Fibroblast of skin of left biceps (primary cell): ENCODE results near the gene VWA3A.
A peak's percentile ranks its signal among the peaks of the same experiment; 100 is the strongest.
"Not testable (repeated sequence)": the region's sequence is repeated elsewhere in the genome, so short reads cannot be mapped to it uniquely, and the experiment has no call there.

Source experiments
- DNase-seq, 2 experiments: peaks; one replicate each; pipeline ENCODE4 v3.0.0-alpha.2; 2013; ENCODE audit warnings: low read depth in 2 of 2

VWA3A gene

GRCh38 chr16:22089910-22090309 is 2.4 kb upstream of the VWA3A start:
- DNase-seq, result no peak

GRCh38 chr16:22091721-22092120 is 620 bp upstream of the VWA3A start:
- DNase-seq, result no peak

GRCh38 chr16:22093331-22093730 is 990 bp downstream of the VWA3A start:
- no peak for DNase-seq

- DNase-seq, result no peak
Observed at GRCh38 chr16:22093996-22094395, 1.7 kb downstream of the VWA3A start.

- DNase-seq, result peak in 1 of 2 experiments; percentile 3
Observed at GRCh38 chr16:22098405-22099255, 6.3 kb downstream of the VWA3A start.

- no peak for DNase-seq
Observed at GRCh38 chr16:22099256-22099975, 7.1 kb downstream of the VWA3A start.

GRCh38 chr16:22103441-22103840 is 11.1 kb downstream of the VWA3A start:
- DNase-seq, result no peak

GRCh38 chr16:22109258-22109898 is 17.0 kb downstream of the VWA3A start:
- DNase-seq, result no peak

GRCh38 chr16:22111629-22112028 is 19.3 kb downstream of the VWA3A start:
- not testable (repeated sequence) for DNase-seq

GRCh38 chr16:22116095-22116700 is 23.9 kb downstream of the VWA3A start:
- no peak for DNase-seq

- DNase-seq, result no peak
Observed at GRCh38 chr16:22117609-22118008, 25.3 kb downstream of the VWA3A start.

GRCh38 chr16:22120440-22120839 is 28.1 kb downstream of the VWA3A start:
- no peak for DNase-seq

GRCh38 chr16:22122239-22122638 is 29.9 kb downstream of the VWA3A start:
- no peak for DNase-seq

- DNase-seq, result no peak
Observed at GRCh38 chr16:22123146-22123545, 30.8 kb downstream of the VWA3A start.

GRCh38 chr16:22123759-22124490 is 31.6 kb downstream of the VWA3A start:
- no peak for DNase-seq

- DNase-seq, result no peak
Observed at GRCh38 chr16:22124583-22125284, 32.4 kb downstream of the VWA3A start.

- DNase-seq, result no peak
Observed at GRCh38 chr16:22126037-22126558, 33.8 kb downstream of the VWA3A start.

GRCh38 chr16:22128537-22128936 is 36.2 kb downstream of the VWA3A start:
- not testable (repeated sequence) for DNase-seq

GRCh38 chr16:22130528-22130927 is 38.2 kb downstream of the VWA3A start:
- no peak for DNase-seq

GRCh38 chr16:22132801-22133200 is 40.5 kb downstream of the VWA3A start:
- no peak for DNase-seq

- DNase-seq, result no peak
Observed at GRCh38 chr16:22138482-22138881, 46.1 kb downstream of the VWA3A start.
